Measurements from ENCODE around the gene RNF187.

RNF187 gene

GRCh38 chr1:228475812-228476211 lies 11.4 kb upstream of the RNF187 start:
- TF ChIP-seq TAF1 (IDR thresholded peaks at IDR 0.05; ENCODE audit: borderline replicate concordance, insufficient read depth, low read length), result no peak
- TF ChIP-seq SIN3A (IDR thresholded peaks at IDR 0.05; ENCODE audit: borderline replicate concordance, insufficient read depth, low read length), result no peak
- no peak for TF ChIP-seq FOXP2 (optimal IDR thresholded peaks at IDR 0.05; ENCODE audit: borderline replicate concordance, extremely low read depth, extremely low read length, insufficient read depth)
- TF ChIP-seq REST (IDR thresholded peaks at IDR 0.05; ENCODE audit: insufficient read depth in 1 of 2, low read depth in 2 of 2, low read length in 2 of 2), result no peak
- TF ChIP-seq POLR2AphosphoS5 (IDR thresholded peaks at IDR 0.05; ENCODE audit: low read depth, low read length), result no peak

- no peak for TF ChIP-seq FOXP2 (optimal IDR thresholded peaks at IDR 0.05; ENCODE audit: borderline replicate concordance, extremely low read depth, extremely low read length, insufficient read depth)
- TF ChIP-seq SIN3A (IDR thresholded peaks at IDR 0.05; ENCODE audit: borderline replicate concordance, insufficient read depth, low read length), result no peak
- TF ChIP-seq REST (IDR thresholded peaks at IDR 0.05; ENCODE audit: insufficient read depth in 1 of 2, low read depth in 2 of 2, low read length in 2 of 2), result no peak
- TF ChIP-seq POLR2AphosphoS5 (IDR thresholded peaks at IDR 0.05; ENCODE audit: low read depth, low read length), result no peak
- no peak for TF ChIP-seq TAF1 (IDR thresholded peaks at IDR 0.05; ENCODE audit: borderline replicate concordance, insufficient read depth, low read length)
Measured at GRCh38 chr1:228477263-228477662, 9.9 kb upstream of the RNF187 start.

GRCh38 chr1:228478326-228478725 lies 8.9 kb upstream of the RNF187 start:
- TF ChIP-seq TAF1 (IDR thresholded peaks at IDR 0.05; ENCODE audit: borderline replicate concordance, insufficient read depth, low read length) (no peak), POLR2AphosphoS5 (IDR thresholded peaks at IDR 0.05; ENCODE audit: low read depth, low read length) (no peak), REST (IDR thresholded peaks at IDR 0.05; ENCODE audit: insufficient read depth in 1 of 2, low read depth in 2 of 2, low read length in 2 of 2) (no peak), FOXP2 (optimal IDR thresholded peaks at IDR 0.05; ENCODE audit: borderline replicate concordance, extremely low read depth, extremely low read length, insufficient read depth) (no peak), SIN3A (IDR thresholded peaks at IDR 0.05; ENCODE audit: borderline replicate concordance, insufficient read depth, low read length) (no peak)

GRCh38 chr1:228478912-228479711 lies 8.1 kb upstream of the RNF187 start:
- TF ChIP-seq FOXP2 (optimal IDR thresholded peaks at IDR 0.05; ENCODE audit: borderline replicate concordance, extremely low read depth, extremely low read length, insufficient read depth) (no peak), REST (IDR thresholded peaks at IDR 0.05; ENCODE audit: insufficient read depth in 1 of 2, low read depth in 2 of 2, low read length in 2 of 2) (no peak), TAF1 (IDR thresholded peaks at IDR 0.05; ENCODE audit: borderline replicate concordance, insufficient read depth, low read length) (no peak), SIN3A (IDR thresholded peaks at IDR 0.05; ENCODE audit: borderline replicate concordance, insufficient read depth, low read length) (no peak), POLR2AphosphoS5 (IDR thresholded peaks at IDR 0.05; ENCODE audit: low read depth, low read length) (no peak)

All from PFSK-1 (cell line).